ENCODE data around the gene MRPS23. TPM values are rescaled to one million over a fixed set of nuclear protein-coding genes. Genes with fewer than 3 reads are reported as not detected.

Gene MRPS23
- 86.7 TPM for total RNA-seq
- long read RNA-seq, full-length matches to known transcripts = 24 of 31 reads
- long read RNA-seq, partial matches to known transcripts = 1 of 31 reads
- long read RNA-seq, other reads (novel, unspliced or antisense) = 6 of 31 reads

- ATAC-seq (peak; percentile 89), DNase-seq (ENCODE audit: missing footprints) (peak; percentile 99)
- intact Hi-C loops (cut with DNase I) = loop anchor here (2.0 kb wide), 2 partner anchors 15 to 43 kb away; no protein-coding TSS in a partner anchor
Observed at GRCh38 chr17:57849874-57850754, at the start of gene MRPS23. Gene MRPS23 (minus strand): TSS chr17:57850044. CDS start chr17:57850010, 34 bp downstream.

GRCh38 chr17:57899391-57899790 is 49.5 kb upstream of the MRPS23 start:
- ATAC-seq = peak; percentile 8
- DNase-seq (ENCODE audit: missing footprints) = no peak
- intact Hi-C loops (cut with DNase I) = loop anchor here (2.0 kb wide), 1 partner anchor 41 kb away; no protein-coding TSS in a partner anchor

GRCh38 chr17:57898487-57899311 is 48.9 kb upstream of the MRPS23 start:
- ATAC-seq (peak; percentile 81), DNase-seq (ENCODE audit: missing footprints) (peak; percentile 82)
- intact Hi-C loops (cut with DNase I) = loop anchor here (2.0 kb wide), 1 partner anchor 42 kb away; no protein-coding TSS in a partner anchor

GRCh38 chr17:57895382-57896060 is 45.7 kb upstream of the MRPS23 start:
- ATAC-seq = no peak
- DNase-seq (ENCODE audit: missing footprints) = peak; percentile 79
- intact Hi-C loops (cut with DNase I) = no loop called here

GRCh38 chr17:57894848-57895247 is 45.0 kb upstream of the MRPS23 start:
- intact Hi-C loops (cut with DNase I) = no loop called here
- no peak for ATAC-seq
- DNase-seq (ENCODE audit: missing footprints) = no peak

DNA sequence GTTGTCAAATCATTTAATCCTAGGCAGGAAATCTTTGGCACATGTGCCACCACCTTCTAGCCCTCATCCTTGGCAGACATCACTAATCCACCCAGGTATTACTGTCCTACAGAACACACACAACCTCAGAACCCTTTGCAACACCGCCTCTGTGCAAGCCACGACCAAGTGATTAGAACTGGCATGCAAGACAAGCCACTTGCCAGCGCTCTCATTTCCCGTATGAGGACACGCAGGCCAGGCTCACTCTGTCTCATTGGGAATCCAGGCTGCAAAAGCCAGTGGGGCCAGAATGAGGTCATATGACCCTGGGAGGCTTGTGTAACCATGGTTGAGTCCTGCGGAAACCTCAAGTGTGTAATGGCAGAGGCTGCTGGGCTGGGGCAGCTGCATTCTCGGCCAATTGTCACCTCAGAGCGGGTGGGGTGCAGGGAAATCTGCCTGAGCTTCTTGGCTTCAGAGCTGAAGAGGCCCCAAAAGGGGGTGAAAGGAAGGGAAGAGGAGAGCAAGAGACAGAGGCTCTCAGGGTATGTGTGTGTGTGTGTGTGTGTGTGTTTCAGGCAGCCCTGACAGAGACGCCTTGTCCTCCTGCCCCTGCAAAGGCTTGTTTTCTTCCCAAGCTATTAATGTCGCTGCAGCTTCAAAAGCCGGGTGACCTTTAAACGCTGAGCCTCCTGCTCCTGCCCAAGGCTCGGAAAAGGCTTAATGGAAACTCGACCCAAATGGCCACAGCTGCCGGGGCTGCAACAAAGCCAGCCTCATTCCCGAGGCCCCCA is 43.2 kb upstream of the MRPS23 start:
- ATAC-seq (peak; percentile 89), DNase-seq (ENCODE audit: missing footprints) (peak; percentile 94)
- intact Hi-C loops (cut with DNase I) = loop anchor here (1.0 to 2.0 kb wide), 4 partner anchors 24 to 94 kb away; partner anchors contain the start of genes CUEDC1 and MRPS23

- DNase-seq (ENCODE audit: missing footprints) = peak; percentile 93
- intact Hi-C loops (cut with DNase I) = loop anchor here (1.0 to 2.0 kb wide), 4 partner anchors 25 to 95 kb away; partner anchors contain the start of genes CUEDC1 and MRPS23
Observed at GRCh38 chr17:57892146-57892819, 42.4 kb upstream of the MRPS23 start.

DNA sequence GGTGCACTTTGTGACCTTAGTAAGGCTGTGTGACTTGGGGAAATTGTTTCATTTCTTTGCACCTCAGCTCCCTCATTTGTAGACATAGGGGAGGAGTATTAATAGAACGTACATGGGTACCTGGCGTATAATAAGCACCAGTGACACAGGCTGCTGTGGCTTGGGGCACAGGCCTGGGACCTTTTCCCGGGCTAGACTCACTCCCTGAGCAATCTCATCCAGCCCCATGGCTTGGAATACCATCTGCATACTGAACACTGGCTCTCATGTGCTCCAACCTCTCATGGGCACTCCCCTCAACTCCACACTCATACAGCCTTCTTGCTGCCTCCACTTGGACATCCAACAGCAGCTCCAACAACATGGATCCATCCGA is 41.0 kb upstream of the MRPS23 start:
- DNase-seq (ENCODE audit: missing footprints) (peak; percentile 70), ATAC-seq (peak; percentile 34)
- intact Hi-C loops (cut with DNase I) = loop anchor here (2.0 kb wide), 1 partner anchor 30 kb away; no protein-coding TSS in a partner anchor

More at GRCh38 chr17:57892146-57892819, 42.4 kb upstream of the MRPS23 start:
- peak; percentile 49 for ATAC-seq

GRCh38 chr17:57889892-57890856 is 40.3 kb upstream of the MRPS23 start:
- intact Hi-C loops (cut with DNase I) = loop anchor here (2.0 kb wide), 1 partner anchor 29 kb away; no protein-coding TSS in a partner anchor
- peak; percentile 41 for ATAC-seq
- DNase-seq (ENCODE audit: missing footprints) = peak; percentile 89

DNA sequence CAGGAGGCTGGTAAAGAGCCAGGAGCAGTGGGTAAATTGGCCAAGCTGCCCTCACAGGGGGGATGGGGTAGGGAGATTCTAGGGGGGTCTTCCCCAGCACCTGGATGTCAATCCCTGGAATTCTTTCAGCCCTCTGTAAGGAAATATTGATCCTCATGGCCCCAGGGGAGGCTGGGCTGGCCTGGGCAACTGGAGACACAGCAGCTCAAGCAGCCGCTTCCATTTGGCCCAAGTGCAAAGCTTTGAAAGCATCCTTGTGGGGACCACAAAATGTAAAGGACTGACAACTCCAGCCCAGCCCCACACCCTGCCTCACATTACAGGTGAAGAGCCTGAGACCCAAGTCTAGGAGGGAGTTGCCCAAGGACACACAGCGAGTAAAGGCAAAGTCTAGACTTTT is 39.4 kb upstream of the MRPS23 start:
- intact Hi-C loops (cut with DNase I) = no loop called here
- DNase-seq (ENCODE audit: missing footprints) (no peak), ATAC-seq (no peak)

GRCh38 chr17:57888311-57889216 is 38.7 kb upstream of the MRPS23 start:
- DNase-seq (ENCODE audit: missing footprints) (no peak), ATAC-seq (no peak)
- intact Hi-C loops (cut with DNase I) = no loop called here

- DNase-seq (ENCODE audit: missing footprints) (no peak), ATAC-seq (no peak)
- intact Hi-C loops (cut with DNase I) = no loop called here
Observed at GRCh38 chr17:57887161-57887560, 37.3 kb upstream of the MRPS23 start.

DNA sequence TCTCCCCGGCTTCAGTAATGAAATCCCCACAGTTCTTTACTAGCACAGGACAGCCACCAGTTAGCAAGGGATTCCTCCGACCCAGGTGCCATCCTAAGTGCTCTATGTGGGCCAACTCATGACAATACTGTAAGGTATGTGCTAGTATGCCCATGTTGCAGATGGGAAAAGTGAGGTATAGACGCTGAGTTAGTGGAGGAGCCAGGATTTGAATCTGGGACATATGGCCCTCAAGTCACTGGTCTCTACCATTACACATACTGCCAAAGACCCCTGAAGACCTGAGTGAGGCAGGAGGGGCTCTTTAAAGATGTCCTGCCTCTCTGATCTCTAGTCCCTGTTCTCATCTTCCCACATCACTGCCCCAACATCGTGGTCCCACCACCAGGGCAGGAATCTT is 36.2 kb upstream of the MRPS23 start:
- intact Hi-C loops (cut with DNase I) = no loop called here
- ATAC-seq (no peak), DNase-seq (ENCODE audit: missing footprints) (no peak)

DNA sequence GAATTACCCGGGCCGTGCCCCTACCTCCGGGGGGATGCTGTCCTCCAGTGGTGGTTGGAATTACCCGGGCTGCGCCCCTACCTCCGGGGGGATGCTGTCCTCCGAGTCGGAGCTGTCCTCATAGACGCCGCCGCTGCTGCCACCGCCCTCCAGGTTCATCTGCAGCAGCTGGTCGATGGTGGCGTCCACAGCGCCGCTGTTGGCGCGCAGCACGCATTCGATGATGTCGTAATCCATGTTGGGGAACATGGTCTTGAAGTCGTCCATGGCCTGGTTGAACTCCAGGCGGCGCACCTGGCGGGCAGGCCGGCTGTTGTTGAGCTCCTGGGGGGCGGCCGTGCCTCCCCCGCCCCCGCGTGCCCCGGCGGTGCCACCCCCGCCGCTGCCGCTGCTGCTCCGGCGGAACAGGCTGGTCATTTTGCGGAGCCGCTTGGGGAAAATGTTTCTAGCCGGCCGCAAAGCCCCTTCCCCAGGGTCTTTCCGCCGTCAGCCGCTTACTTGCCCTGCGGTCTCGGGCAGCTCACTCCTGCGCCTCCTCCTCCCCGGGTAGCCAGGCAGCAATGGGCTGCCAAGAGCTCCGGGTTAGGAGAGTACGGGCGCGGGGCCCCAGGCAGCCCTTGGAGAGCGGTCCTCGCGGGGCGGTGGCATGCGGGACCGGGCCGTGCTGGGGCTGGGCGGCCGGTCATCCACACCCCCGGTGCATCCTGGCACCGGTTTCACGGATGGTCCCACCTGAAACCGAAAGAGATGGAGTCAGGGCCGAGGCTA is 35.5 kb upstream of the MRPS23 start:
- intact Hi-C loops (cut with DNase I) = no loop called here

More for the DNA sequence above, 35.5 kb upstream of the MRPS23 start:
- DNase-seq (ENCODE audit: missing footprints) (no peak), ATAC-seq (no peak)
